Nucleus accumbens (tissue), 56 donors: ENCODE data around the gene GPR156.
"Not testable (repeated sequence)": the region's sequence is repeated elsewhere in the genome, so short reads cannot be mapped to it uniquely, and the experiment has no call there.

Experiments
- DNase-seq, 56 donors: peaks; one replicate each; lab custom pipeline; 2025; lab: John Stamatoyannopoulos, UW

Gene GPR156

DNA sequence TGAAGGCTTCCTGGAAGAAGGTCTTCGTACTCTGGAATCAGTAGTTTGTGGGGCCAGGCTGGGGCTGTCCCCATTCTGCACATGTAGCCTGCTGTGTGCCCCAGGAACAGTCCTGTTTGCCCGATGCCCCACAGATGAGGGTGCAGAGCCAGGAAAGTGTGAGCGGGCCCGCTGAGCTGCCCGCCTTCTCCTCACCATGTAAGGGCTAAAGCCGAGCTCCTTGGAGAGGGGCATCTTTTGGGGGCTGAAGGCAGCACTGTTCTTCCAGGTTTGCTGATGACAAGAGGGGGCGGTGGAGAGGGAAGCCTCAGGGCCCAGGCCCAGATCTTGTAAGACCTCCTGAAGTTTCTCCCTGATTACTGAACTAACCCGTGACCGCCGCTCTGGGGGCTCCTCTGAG, 117.5 kb downstream of the GPR156 start:
- no peak for DNase-seq

DNA sequence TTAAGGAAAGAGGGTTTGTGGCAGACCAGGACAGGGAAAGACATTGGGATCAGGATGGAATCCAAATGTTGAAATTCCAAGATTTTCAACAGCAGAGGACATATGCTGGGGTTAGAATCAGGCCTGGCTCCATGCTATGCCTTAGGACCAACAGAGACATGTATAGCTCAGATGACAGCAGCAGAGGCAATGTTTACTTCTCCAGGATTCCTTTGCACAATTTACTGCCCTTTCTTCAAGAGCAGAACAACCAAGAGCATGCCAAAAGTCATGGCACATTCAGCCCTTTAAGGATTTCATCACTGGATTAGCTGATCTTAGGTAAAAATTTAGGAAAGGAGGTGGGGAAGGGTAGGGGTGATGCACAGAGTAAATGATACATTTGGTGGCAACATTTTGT, 121.2 kb downstream of the GPR156 start:
- no peak for DNase-seq

DNA sequence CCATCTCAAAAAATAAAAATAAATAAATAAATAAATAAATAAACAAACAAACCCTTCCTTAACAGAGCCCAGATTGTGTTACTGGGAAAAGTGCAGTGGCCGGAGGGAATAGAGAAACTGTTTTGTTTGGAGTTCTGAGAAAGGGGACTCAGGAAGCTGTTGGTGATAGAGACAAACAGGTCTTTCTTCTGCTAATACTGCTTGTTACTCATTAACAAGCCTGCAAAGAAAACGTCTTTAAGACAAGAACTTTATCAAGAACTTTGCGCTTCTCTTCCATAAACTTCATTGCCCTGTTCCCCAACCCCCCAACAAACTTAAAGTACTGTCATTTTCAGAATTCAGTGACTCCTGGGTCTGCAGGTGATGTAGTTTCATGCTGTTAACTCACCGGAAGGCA, 122.0 kb downstream of the GPR156 start:
- DNase-seq, result no peak

DNA sequence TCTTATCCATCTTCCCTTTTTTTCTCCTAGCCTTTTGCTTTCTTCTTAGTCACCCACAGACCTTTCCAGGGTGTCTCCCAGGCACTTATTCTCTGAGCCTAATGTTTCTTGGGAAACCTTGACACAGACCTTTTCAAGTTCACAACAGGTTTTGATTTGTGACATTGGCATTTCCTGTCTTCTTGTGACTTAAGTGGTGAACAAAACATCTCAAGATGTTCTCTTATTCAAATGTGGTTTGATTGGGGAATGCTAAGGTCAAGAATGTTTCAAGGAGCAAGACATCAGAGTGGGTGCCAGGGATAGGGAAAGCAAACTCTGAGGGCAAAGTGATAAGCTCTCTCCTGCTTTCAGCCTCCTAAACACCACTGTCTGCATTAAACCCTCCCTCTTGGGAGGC, 122.6 kb downstream of the GPR156 start:
- no peak for DNase-seq

DNA sequence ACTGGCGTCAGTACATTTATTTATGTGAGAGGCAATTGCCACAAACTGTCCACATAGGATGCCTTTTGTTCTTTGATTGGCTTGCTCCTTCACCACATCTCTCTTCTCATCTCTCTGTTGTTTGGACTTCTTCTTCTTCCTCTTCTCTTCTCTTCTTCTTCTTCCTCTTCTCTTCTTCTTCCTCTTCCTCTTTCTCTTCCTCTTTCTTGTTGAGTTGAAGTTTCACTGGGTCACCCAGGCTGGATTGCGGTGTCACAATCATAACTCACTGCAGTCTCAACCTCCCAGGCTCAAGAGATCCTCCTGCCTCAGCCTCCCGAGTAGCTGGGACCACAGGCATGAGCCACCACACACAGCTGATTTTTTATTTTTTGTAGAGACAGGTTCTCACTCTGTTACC, 123.1 kb downstream of the GPR156 start:
- no peak for DNase-seq

GRCh38 chr3:120160050-120160449, 125.0 kb downstream of the GPR156 start:
- no peak for DNase-seq

DNA sequence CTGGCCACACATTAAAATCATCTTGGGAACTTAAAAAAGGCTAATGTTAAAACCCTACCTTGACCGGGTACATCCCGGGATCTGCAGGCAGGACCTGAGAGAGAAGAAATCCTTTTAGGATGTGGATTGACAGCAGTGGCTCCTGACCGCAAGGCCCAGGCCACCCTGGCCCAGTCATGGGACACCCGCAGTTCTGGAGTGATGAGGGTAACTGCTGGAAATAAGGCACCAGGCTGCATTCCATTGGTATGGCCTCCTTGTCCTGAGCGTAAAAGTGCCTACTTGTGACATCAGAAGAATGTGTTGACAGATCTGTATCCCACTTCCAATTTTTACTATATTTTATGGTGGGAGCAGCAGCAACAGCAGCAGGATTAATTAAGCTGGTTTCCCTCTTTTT, 127.3 kb downstream of the GPR156 start:
- DNase-seq, result no peak

- DNase-seq, result no peak
These were observed 127.9 kb downstream of the GPR156 start for GRCh38 chr3:120157113-120157512.

DNA sequence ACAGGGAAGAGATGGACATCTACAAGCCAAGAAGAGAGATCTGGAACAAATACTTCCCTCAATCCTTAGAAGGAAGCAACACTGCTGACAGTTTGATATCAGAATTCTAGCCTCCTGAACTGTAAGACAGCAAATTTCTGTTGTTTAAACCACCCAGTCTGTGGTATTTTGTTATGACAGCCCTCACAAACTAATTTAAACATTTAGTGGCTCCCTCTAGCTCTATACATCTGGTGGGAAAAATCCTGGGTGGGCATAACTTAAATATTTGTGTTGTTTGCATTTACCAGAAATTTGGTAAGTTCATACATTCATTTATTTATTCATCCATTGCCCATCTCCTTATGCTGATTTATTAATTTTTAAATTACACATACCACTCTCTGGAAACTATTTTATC, 128.3 kb downstream of the GPR156 start:
- DNase-seq, result no peak

GRCh38 chr3:120155694-120156093, 129.3 kb downstream of the GPR156 start:
- not testable (repeated sequence) for DNase-seq

GRCh38 chr3:120155108-120155507, 129.9 kb downstream of the GPR156 start:
- DNase-seq, result no peak

DNA sequence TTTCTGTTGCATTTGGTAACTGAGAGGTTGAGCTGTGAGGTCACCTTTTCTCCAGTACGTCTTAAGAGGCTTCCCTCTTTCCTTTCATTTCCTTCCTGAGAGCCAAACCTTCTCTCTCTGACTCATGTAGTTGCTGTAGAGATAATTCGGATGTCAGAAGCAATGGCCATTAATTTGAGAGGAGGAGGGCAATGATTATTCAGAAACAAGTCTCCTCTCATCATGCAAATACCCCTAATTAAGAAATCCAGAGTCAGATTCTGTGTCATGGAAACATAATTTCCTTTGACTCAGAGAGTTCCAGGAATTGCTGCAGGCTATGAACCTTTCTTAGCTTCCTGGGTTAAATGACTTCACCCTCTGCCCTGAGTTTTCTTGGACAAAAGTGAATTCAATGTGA, 131.7 kb downstream of the GPR156 start:
- DNase-seq, result no peak

GRCh38 chr3:120151791-120152190, 133.2 kb downstream of the GPR156 start:
- DNase-seq, result no peak

GRCh38 chr3:120148187-120148949, 136.7 kb downstream of the GPR156 start:
- no peak for DNase-seq

DNA sequence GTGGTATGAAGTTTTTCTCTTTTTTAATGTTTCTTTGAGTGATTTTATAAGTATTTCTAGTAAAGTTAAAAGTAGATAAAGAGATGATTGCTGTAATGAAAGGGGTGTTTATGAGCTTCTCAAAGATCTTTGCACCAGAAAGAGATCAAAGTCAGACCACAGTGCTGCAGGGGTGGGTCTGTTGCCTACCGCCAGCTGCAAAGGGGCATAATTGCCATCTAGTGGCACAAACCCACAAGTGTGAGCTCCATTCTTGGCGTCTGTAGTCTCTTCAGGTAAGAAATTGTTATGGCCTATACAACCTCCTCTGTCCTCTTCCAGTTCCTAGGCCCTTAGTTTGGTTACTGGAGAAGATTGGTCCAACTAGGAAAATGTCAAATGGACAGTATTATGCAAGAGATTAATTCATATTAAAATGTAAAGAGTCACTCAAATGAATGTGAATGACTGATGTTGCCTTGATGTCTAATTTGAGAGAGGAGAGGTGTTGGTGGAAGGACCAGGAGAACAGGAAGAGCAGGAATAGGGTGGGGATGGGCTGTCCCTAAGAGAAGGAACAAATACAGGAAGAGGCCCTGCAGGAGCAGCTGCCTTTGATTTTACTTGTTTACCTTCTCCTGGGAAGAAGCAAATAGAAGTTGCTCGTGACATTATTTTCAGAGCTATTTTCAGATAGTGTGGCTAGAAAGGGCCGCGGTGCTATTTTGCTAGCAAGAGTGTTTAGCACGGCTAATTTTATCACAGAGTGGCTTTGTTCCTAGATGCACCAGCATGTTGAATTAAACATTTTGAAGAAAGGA, 137.8 kb downstream of the GPR156 start:
- DNase-seq, result no peak

DNA sequence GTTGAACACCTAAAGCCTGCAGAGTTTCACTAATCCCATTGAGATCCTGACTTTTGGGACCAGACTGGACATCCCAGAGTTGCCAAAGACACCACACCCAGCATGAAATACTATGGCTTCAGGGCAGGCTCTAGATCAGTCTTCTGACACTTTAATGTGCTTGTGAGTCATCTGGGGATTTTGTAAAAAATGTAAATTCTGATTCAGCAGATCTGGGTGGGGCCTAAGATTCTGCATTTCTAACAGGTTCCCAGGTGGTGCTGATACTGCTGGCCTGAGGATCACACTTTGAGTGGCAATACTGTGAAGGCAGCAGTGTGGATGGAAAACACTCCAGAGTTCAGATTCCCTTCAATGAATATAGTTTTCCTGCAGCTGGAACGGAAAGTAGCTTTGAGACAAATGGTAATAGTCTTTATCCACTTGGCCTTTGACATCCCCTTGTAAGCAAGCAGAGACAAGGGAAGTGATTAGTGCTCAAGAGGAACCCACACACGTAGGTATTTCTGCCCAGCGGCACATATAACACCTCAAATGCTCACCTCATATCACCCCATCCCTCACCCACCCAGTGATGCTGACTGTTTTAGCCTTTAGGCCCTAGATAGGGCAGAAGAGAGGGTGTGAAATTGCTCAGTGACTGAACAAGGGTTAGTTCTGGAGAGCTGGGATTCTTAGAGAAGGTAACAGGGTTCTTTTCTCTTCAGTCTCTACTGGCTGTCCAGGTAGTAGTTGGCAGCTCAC, 139.3 kb downstream of the GPR156 start:
- no peak for DNase-seq

GRCh38 chr3:120144267-120144666, 140.8 kb downstream of the GPR156 start:
- DNase-seq, result no peak

- no peak for DNase-seq
These were observed 141.3 kb downstream of the GPR156 start for GRCh38 chr3:120143676-120144075.

GRCh38 chr3:120142236-120142635, 142.8 kb downstream of the GPR156 start:
- DNase-seq, result no peak

DNA sequence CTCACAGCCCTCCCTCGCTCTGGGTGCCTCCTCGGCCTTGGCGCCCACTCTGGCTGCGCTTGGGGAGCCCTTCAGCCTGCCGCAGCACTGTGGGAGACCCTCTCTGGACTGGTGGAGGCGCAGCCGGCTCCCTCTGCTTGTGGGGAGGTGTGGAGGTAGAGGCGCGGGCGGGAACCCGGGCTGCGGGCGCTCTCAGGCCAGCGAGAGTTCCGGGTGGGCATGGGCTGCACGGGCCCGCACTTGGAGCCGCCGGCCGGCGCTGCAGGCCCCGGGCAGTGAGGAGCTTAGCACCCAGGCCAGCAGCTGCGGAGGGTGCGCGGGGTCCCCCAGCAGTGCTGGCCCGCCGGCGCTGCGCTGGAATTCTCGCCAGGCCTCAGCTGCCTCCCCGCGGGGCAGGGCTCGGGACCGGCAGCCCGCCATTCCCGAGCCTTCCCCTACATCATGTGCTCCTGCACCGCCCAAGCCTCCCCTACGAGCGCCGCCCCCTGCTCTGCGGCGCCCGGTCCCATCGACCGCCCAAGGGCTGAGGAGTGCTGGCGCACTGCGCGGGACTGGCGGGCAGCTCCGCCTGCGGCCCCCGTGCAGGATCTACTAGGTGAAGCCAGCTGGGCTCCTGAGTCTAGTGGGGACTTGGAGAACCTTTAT, 144.8 kb downstream of the GPR156 start:
- DNase-seq, result no peak

- DNase-seq, result no peak
These were observed 145.9 kb downstream of the GPR156 start for GRCh38 chr3:120139140-120139539.
